Activated CD8-positive, alpha-beta T cell treated with anti-CD3 and anti-CD28 coated beads, Interleukin-2, amount 10 ng/mL, durations not matched to agents 7 days and 5 days (primary cell): ENCODE measurements around the gene CALHM3. TPM values are rescaled to one million over a fixed set of nuclear protein-coding genes. Genes with fewer than 3 reads are reported as not detected.
A peak's percentile ranks its signal among the peaks of the same experiment; 100 is the strongest.

Experiments
- ATAC-seq: fragments of 150-1000 bp; cut with Tn5 transposase; one replicate; pipeline ENCODE4 v1.10.0; 2021; ENCODE audit warnings: moderate library complexity
- CTCF ChIA-PET: fragments of 350-600 bp; sonication (Branson Sonifier 250); formaldehyde crosslinking; loops from one replicate; lab custom pipeline; 2021; ENCODE audit warnings: antibody characterized with exemption; lab: Charles Lee
- POLR2A ChIA-PET: fragments of 350-600 bp; sonication (Branson Sonifier 250); formaldehyde crosslinking; loops from one replicate; lab custom pipeline; 2021; ENCODE audit warnings: antibody characterized with exemption; lab: Charles Lee
- DNase-seq: peaks from one replicate; pipeline ENCODE4 v3.0.0-alpha.2; 2020
- H3K27ac Mint-ChIP-seq: one replicate; pipeline ENCODE4 v1.8.0; 2021; ENCODE audit warnings: mild to moderate bottlenecking, mixed read lengths
- H3K27me3 Mint-ChIP-seq: one replicate; pipeline ENCODE4 v1.8.0; 2021; ENCODE audit warnings: low read depth, mixed read lengths
- H3K36me3 Mint-ChIP-seq: one replicate; pipeline ENCODE4 v1.8.0; 2021; ENCODE audit warnings: low read depth, mixed read lengths
- H3K4me1 Mint-ChIP-seq: one replicate; pipeline ENCODE4 v1.8.0; 2021; ENCODE audit warnings: low read depth, mixed read lengths
- H3K4me3 Mint-ChIP-seq: one replicate; pipeline ENCODE4 v1.8.0; 2021; ENCODE audit warnings: mild to moderate bottlenecking, mixed read lengths
- H3K9me3 Mint-ChIP-seq: one replicate; pipeline ENCODE4 v1.8.0; 2022; ENCODE audit warnings: mixed read lengths; ENCODE audit not compliant: insufficient read depth
- total RNA-seq, 2 experiments: library from RNA; stranded (reverse); gene quantifications; one replicate each; pipeline ENCODE4 v1.2.3, GENCODE V29; 2021

Gene CALHM3
- total RNA-seq, 2 experiments from 2014 or later, result 0.45 to 0.63 TPM

GRCh38 chr10:103469201-103469600 lies 9.8 kb downstream of the CALHM3 start:
- ChIA-PET POLR2A (interaction anchor here (1.4 to 4.6 kb wide), 2 partner anchors 14 to 17 kb away, joined by 3 to 43 read pairs; partner anchors contain the start of gene CALHM2), CTCF (interaction anchor here (0.7 to 1.2 kb wide), 4 partner anchors 10 to 17 kb away, joined by 3 to 6 read pairs (median 4); partner anchors contain the start of genes CALHM1 and CALHM2)
- ATAC-seq (no peak), DNase-seq (no peak)
- H3K36me3 Mint-ChIP-seq, result peaks cover 15% of the 10 kb centered on the region
- peak overlapping the region; percentile 95 for H3K27ac Mint-ChIP-seq
- no peak overlapping the region for H3K4me3 Mint-ChIP-seq
- H3K9me3 Mint-ChIP-seq, result no peaks in the 10 kb centered on the region
- H3K27me3 Mint-ChIP-seq, result no peaks in the 10 kb centered on the region
- H3K4me1 Mint-ChIP-seq, result peaks cover 84% of the 10 kb centered on the region

- POLR2A ChIA-PET, result interaction anchor here (0.7 kb wide), 1 partner anchor 16 kb away, joined by 5 read pairs; the partner anchor contains the start of gene CALHM2
- ATAC-seq (no peak), DNase-seq (no peak)
- H3K27me3 Mint-ChIP-seq, result no peaks in the 10 kb centered on the region
- H3K9me3 Mint-ChIP-seq, result no peaks in the 10 kb centered on the region
- no peak overlapping the region for H3K4me3 Mint-ChIP-seq
- CTCF ChIA-PET, result interaction anchor here (1.0 kb wide), 1 partner anchor 16 kb away, joined by 5 read pairs; no protein-coding TSS in a partner anchor
- H3K4me1 Mint-ChIP-seq, result peaks cover 77% of the 10 kb centered on the region
- H3K27ac Mint-ChIP-seq, result peak overlapping the region; percentile 63
- H3K36me3 Mint-ChIP-seq, result peaks cover 15% of the 10 kb centered on the region
Measured at GRCh38 chr10:103467406-103467805, 11.6 kb downstream of the CALHM3 start.

- ATAC-seq, result no peak
- POLR2A ChIA-PET, result interaction anchor here (0.7 kb wide), 1 partner anchor 15 kb away, joined by 5 read pairs; the partner anchor contains the start of gene CALHM2
Measured at GRCh38 chr10:103466734-103467133, 12.3 kb downstream of the CALHM3 start.

GRCh38 chr10:103465411-103466179 lies 13.4 kb downstream of the CALHM3 start:
- ChIA-PET POLR2A (no interaction called here), CTCF (interaction anchor here (0.7 to 1.7 kb wide), 4 partner anchors 11 to 40 kb away, joined by 3 to 5 read pairs (median 3); no protein-coding TSS in a partner anchor)
- H3K9me3 Mint-ChIP-seq, result no peaks in the 10 kb centered on the region
- H3K27ac Mint-ChIP-seq, result no peak overlapping the region
- ATAC-seq, result no peak
- DNase-seq, result no peak
- H3K27me3 Mint-ChIP-seq, result no peaks in the 10 kb centered on the region
- H3K36me3 Mint-ChIP-seq, result peaks cover 13% of the 10 kb centered on the region
- no peak overlapping the region for H3K4me3 Mint-ChIP-seq
- H3K4me1 Mint-ChIP-seq, result peaks cover 63% of the 10 kb centered on the region

More at GRCh38 chr10:103466734-103467133, 12.3 kb downstream of the CALHM3 start:
- DNase-seq, result no peak
- peaks cover 70% of the 10 kb centered on the region for H3K4me1 Mint-ChIP-seq
- H3K36me3 Mint-ChIP-seq, result peaks cover 15% of the 10 kb centered on the region
- no peak overlapping the region for H3K4me3 Mint-ChIP-seq
- H3K9me3 Mint-ChIP-seq, result no peaks in the 10 kb centered on the region
- H3K27ac Mint-ChIP-seq, result peak overlapping the region; percentile 70
- H3K27me3 Mint-ChIP-seq, result no peaks in the 10 kb centered on the region
- CTCF ChIA-PET, result interaction anchor here (1.0 to 1.7 kb wide), 2 partner anchors 15 to 19 kb away, joined by 3 to 5 read pairs; no protein-coding TSS in a partner anchor

- ChIA-PET POLR2A (interaction anchor here (0.9 kb wide), 1 partner anchor 10 kb away, joined by 3 read pairs; no protein-coding TSS in a partner anchor), CTCF (interaction anchor here (1.6 to 2.1 kb wide), 2 partner anchors 11 to 13 kb away, joined by 5 to 6 read pairs; partner anchors contain the start of gene CALHM2)
- ATAC-seq (no peak), DNase-seq (no peak)
- Mint-ChIP-seq H3K27ac (no peak overlapping the region), H3K4me3 (no peak overlapping the region), H3K9me3 (no peaks in the 10 kb centered on the region), H3K36me3 (peaks cover 4% of the 10 kb centered on the region), H3K27me3 (no peaks in the 10 kb centered on the region), H3K4me1 (peaks cover 65% of the 10 kb centered on the region)
Measured at GRCh38 chr10:103463499-103463898, 15.5 kb downstream of the CALHM3 start.

- Mint-ChIP-seq H3K4me1 (peaks cover 54% of the 10 kb centered on the region), H3K9me3 (no peaks in the 10 kb centered on the region), H3K4me3 (peak overlapping the region; percentile 57), H3K27ac (peak overlapping the region; percentile 86), H3K36me3 (peaks cover 4% of the 10 kb centered on the region), H3K27me3 (no peaks in the 10 kb centered on the region)
- ChIA-PET POLR2A (interaction anchor here (1.7 kb wide), 1 partner anchor 11 kb away, joined by 8 read pairs; no protein-coding TSS in a partner anchor), CTCF (interaction anchor here (1.1 to 1.9 kb wide), 4 partner anchors 10 to 44 kb away, joined by 3 to 9 read pairs (median 3); no protein-coding TSS in a partner anchor)
- ATAC-seq (peak; percentile 27), DNase-seq (no peak)
Measured at GRCh38 chr10:103459615-103460014, 19.4 kb downstream of the CALHM3 start.

- peak; percentile 59 for DNase-seq
Measured at GRCh38 chr10:103458720-103459119, 20.3 kb downstream of the CALHM3 start, which contains the start of gene CALHM1. TSS of gene CALHM1 (minus strand) at chr10:103458900. CDS start at chr10:103458751, 149 bp downstream.

GRCh38 chr10:103457896-103458583 lies 21.0 kb downstream of the CALHM3 start:
- CTCF ChIA-PET, result interaction anchor here (1.9 to 3.1 kb wide), 2 partner anchors 18 kb away, joined by 9 to 12 read pairs; no protein-coding TSS in a partner anchor
- ATAC-seq, result no peak
- H3K9me3 Mint-ChIP-seq, result no peaks in the 10 kb centered on the region
- H3K27ac Mint-ChIP-seq, result peak overlapping the region; percentile 42
- no peak for DNase-seq
- H3K27me3 Mint-ChIP-seq, result no peaks in the 10 kb centered on the region
- no peak overlapping the region for H3K4me3 Mint-ChIP-seq
- H3K36me3 Mint-ChIP-seq, result peaks cover 8% of the 10 kb centered on the region
- H3K4me1 Mint-ChIP-seq, result peaks cover 58% of the 10 kb centered on the region
- POLR2A ChIA-PET, result no interaction called here

More at GRCh38 chr10:103458720-103459119, 20.3 kb downstream of the CALHM3 start, which contains the start of gene CALHM1:
- H3K27me3 Mint-ChIP-seq, result no peaks in the 10 kb centered on the region
- ChIA-PET CTCF (interaction anchor here (1.2 to 1.9 kb wide), 3 partner anchors 11 to 22 kb away, joined by 3 to 9 read pairs (median 3); no protein-coding TSS in a partner anchor), POLR2A (interaction anchor here (1.7 kb wide), 1 partner anchor 12 kb away, joined by 8 read pairs; no protein-coding TSS in a partner anchor)
- H3K27ac Mint-ChIP-seq, result peak within 1 kb of the TSS; percentile 86
- H3K9me3 Mint-ChIP-seq, result no peaks in the 10 kb centered on the region
- peak; percentile 74 for ATAC-seq
- H3K4me1 Mint-ChIP-seq, result peaks cover 59% of the 10 kb centered on the region
- peak within 1 kb of the TSS; percentile 57 for H3K4me3 Mint-ChIP-seq
- peaks cover 6% of the 10 kb centered on the region for H3K36me3 Mint-ChIP-seq

- peaks cover 8% of the 10 kb centered on the region for H3K36me3 Mint-ChIP-seq
- peak overlapping the region; percentile 72 for H3K27ac Mint-ChIP-seq
- peak overlapping the region; percentile 38 for H3K4me3 Mint-ChIP-seq
- DNase-seq, result no peak
- H3K27me3 Mint-ChIP-seq, result no peaks in the 10 kb centered on the region
- CTCF ChIA-PET, result interaction anchor here (1.1 to 3.1 kb wide), 3 partner anchors 16 to 28 kb away, joined by 3 to 12 read pairs (median 3); no protein-coding TSS in a partner anchor
- POLR2A ChIA-PET, result no interaction called here
- H3K9me3 Mint-ChIP-seq, result no peaks in the 10 kb centered on the region
- ATAC-seq, result no peak
- peaks cover 65% of the 10 kb centered on the region for H3K4me1 Mint-ChIP-seq
Measured at GRCh38 chr10:103457176-103457712, 21.8 kb downstream of the CALHM3 start.

- Mint-ChIP-seq H3K36me3 (peaks cover 13% of the 10 kb centered on the region), H3K4me1 (peaks cover 65% of the 10 kb centered on the region), H3K9me3 (no peaks in the 10 kb centered on the region), H3K27me3 (no peaks in the 10 kb centered on the region), H3K4me3 (no peak overlapping the region), H3K27ac (peak overlapping the region; percentile 65)
- ChIA-PET CTCF (interaction anchor here (1.1 to 3.1 kb wide), 3 partner anchors 17 to 29 kb away, joined by 3 to 12 read pairs (median 3); no protein-coding TSS in a partner anchor), POLR2A (interaction anchor here (0.6 kb wide), 1 partner anchor 456 kb away, joined by 4 read pairs; no protein-coding TSS in a partner anchor)
- DNase-seq, result no peak
- ATAC-seq, result no peak
Measured at GRCh38 chr10:103456074-103456660, 22.9 kb downstream of the CALHM3 start.
